NCI-H345 treated with DMSO at 0.1 percent for 48 hours (cell line): ENCODE data around the gene ZYG11B.
"Not testable (repeated sequence)": the region's sequence is repeated elsewhere in the genome, so short reads cannot be mapped to it uniquely, and the experiment has no call there.

ENCODE experiments used
- DNase-seq: peaks from one replicate; lab custom pipeline; 2025; ENCODE audit not compliant: unreplicated experiment; lab: John Stamatoyannopoulos, UW

ZYG11B gene

DNA sequence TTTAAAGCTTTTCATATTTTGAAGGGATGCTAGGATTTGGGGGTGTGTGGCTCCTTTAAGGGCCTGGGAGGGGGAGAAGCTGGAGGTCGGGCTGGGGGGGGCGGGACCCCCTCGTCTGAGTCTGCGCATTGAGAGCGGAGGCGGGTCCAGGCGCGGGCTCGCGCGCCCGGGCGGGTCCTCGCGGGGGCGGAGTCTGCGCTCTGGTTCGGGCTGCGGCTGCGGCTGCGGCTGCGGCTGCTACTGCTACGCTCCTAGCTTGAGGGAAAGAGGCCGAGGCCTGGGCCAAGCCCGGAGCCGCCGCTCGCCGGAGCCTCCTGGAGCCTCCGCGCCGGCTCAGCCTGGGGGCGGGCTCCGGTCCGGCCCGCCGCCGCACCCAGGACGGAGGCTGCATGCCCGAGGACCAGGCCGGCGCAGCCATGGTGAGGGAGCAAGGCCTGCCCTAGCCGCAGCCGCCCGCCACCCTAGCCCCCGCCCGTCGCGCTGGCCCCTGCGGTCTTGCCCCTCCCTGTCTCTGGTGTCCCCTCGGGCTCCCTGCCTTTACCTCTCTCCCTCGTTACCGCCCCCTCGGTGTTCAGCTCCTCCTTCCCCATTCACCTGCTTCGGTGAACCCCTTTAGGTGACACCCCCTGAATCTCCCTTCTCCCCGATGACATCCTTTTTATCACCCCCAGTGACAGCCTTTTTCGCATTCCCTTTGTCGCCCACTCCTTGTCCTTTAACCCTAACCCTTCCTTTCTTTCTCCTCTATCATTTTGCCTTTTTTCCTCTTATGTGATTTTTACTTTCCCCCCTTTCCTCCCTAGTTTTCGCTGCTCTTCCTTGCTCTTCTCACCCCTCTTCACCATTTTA is at the start of gene ZYG11B:
ZYG11B (plus strand) TSS at position 189 of the 849 bp plus-strand sequence; CDS start at position 390, 201 bp downstream.
- DNase-seq, result peak; percentile 76

DNA sequence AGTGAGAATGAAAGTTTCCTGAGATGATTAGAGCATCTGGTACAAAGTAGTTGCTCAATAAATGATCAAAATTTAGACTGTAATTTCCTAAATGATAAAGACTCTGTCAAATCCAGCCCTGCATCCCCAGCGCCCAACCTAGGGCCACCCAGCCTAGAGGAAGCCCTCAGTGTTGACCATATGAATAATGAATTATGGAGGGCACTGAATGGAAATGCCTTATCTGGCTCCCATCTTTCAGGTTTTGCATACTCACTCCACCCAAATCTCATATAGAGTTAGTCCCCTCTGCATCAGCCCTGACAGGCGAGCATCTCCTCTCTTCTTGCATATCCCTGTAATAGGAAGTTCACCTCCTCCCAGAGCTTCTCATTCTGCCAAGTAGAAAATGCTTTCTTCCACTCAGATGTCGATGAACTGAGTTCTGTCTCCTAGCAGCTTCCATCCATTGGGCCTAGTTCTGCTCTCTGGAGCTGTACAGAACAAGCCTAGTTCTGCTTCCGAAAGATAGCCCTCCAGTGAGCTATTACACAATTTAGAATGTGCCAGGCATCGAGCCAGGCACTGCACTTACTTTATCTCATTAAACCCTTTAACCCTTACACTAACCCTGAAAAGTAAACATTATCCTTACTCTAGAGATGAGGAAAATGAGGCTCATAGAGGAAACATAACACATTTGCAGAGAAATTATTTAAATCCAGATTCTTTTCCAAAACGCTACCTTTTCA is 49.0 kb upstream of the ZYG11B start:
- no peak for DNase-seq

DNA sequence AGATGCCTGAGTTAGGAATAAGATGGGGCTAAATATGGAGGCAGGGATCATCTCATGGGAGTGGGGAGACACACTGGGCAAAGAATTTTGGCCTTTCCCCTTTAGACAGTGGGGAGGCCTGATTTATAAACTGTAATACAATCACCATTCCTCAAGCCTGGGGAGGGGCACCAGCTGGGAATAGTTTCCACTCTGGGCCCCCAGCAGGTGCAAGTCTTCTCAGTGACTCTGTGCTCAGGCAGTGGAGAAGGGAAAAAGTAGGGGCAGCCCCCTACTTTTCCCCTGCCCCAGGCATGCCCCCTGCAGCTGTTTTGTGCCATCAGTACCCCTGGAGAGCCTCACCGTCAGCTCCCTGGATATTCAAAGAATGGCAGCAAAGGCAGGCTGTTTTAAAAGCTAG is 47.2 kb upstream of the ZYG11B start:
- DNase-seq, result no peak

DNA sequence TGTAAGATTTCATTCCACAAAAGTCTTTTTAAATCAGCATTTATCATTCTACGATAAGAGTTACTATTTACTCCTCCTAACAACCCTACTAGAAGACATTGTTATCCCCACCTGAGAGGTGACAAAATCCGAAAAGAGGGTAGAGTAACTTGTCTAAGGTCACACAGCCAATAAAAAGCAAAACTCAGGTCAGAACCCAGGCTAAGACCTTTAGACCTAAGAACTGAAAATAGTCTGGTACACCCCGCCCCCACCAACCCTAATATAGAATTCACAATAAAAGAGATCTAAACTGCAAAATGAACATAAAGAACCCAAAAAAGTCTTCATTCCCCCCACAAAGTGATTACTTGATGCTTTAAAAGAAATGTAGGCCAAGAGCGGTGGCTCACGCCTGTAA is 46.8 kb upstream of the ZYG11B start:
- no peak for DNase-seq

GRCh38 chr1:52680353-52680752 is 45.9 kb upstream of the ZYG11B start:
- DNase-seq, result no peak

GRCh38 chr1:52681136-52681535 is 45.1 kb upstream of the ZYG11B start:
- no peak for DNase-seq

- no peak for DNase-seq
Observed at GRCh38 chr1:52683367-52683940, 42.8 kb upstream of the ZYG11B start.

DNA sequence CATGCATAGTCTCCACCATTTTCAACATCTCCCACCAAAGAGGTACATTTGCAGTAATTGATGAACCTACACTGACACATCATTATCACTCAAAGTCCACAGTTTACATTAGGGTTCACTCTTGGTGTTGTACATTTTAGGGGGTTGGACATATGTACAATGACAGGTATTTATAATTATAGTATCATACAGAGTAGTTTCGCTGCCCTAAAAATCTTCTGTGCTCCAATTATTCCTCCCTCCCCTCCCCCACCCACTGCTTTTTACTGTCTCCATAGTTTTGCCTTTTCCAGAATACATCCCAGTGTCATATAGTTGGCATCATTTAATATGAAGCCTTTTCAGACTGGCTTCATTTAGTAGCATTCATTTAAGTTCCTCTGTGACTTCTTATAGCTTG is 41.7 kb upstream of the ZYG11B start:
- no peak for DNase-seq

DNA sequence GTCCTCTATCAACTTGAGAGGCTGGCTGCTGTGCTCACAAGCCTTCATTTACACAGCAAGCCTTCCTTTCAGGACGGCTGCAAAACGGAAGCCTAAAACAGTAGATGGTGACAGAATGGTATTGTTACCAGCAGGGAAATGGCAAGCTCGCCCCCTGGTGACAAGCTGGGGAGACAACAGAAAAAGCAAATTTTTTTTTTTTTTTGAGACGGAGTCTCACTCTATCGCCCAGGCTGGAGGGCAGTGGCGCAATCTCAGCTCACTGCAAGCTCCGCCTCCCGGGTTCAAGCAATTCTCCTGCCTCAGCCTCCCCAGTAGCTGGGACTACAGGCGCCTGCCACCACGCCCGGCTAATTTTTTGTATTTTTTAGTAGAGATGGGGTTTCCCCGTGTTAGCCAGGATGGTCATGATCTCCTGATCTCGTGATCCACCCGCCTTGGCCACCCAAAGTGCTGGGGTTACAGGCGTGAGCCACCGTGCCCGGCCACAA is 39.9 kb upstream of the ZYG11B start:
- peak; percentile 59 for DNase-seq

- DNase-seq, result no peak
Observed at GRCh38 chr1:52686830-52687229, 39.4 kb upstream of the ZYG11B start.

DNA sequence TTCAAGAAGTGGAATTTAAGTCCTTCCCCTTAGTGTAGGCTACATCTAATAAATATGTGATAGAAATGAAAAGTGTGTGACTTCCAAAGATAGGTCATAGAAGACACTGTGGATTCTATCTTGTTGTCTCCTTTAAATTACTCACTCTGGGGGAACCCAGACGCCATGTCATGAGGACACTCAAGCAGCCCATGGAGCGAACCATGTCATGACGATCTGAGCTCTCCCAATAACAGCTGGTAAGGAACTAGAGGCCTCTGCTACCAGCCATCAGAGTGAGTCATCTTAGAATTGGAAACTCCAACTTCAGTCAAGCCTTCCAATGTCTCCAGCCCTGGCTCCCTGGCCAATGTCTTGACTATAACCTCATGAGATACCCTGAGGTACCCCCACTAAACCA is 34.4 kb upstream of the ZYG11B start:
- no peak for DNase-seq

DNA sequence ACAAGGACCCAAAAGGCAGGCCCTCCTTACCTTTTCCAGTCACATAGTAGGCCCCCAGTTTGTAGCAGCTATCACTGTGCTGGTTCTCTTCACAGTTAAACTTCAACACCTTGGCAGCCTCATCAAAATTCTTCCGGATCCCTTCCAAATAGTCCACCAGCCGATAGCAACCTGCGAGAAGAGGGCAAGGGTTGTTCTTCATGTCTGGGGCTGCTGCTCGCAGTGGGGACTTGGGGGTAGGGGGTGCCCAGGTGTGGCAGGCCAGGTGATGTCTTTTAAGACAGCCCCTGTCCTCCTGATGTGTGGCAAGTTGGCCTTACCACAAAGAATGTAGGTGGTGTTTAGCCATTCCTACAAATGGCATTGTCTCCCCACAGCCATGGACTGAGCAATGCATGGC is 33.6 kb upstream of the ZYG11B start:
- no peak for DNase-seq

GRCh38 chr1:52693351-52693750 is 32.9 kb upstream of the ZYG11B start:
- DNase-seq, result not testable (repeated sequence)

DNA sequence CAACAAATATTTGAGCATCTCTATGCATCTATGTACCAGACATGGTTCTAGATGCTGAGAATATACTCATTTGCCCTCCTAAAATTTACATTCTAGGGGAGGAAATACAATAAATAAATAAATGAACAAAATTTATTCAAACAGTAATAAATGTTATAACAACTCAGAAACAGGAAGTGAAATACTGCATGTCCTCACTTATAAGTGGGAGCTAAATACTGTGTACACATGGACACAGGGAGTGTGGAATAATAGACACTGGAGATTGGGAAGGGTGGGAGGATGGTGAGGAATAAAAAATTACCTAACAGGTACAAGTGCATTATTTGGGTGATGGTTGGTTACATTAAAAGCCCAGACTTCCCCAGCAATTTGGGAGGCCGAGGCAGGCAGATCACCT is 32.4 kb upstream of the ZYG11B start:
- no peak for DNase-seq

DNA sequence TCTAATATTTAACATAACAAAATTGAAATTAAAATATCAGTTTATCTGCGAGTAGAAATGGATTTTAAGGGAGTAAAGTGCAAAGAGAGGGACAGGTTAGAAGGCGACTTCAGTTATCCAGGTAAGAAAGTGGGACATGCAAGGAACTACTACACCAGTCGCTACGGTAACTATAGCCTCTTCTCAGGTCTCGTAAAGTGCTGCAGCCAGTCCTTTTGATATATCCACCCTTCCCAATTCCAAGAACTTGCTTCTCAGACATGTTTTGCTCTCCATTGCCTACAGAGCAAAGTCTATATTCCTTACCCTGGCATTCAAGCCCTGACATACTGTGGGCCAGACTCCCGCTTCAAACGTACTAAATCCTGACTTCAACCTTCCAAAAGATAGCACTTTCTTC is 30.6 kb upstream of the ZYG11B start:
- no peak for DNase-seq

GRCh38 chr1:52697795-52698674 is 28.2 kb upstream of the ZYG11B start, which contains the start of gene COA7:
COA7 (minus strand) TSS chr1:52698347; CDS start chr1:52698326, 21 bp downstream.
- peak; percentile 68 for DNase-seq

GRCh38 chr1:52702886-52703787 is 23.1 kb upstream of the ZYG11B start:
- DNase-seq, result peak; percentile 87

DNA sequence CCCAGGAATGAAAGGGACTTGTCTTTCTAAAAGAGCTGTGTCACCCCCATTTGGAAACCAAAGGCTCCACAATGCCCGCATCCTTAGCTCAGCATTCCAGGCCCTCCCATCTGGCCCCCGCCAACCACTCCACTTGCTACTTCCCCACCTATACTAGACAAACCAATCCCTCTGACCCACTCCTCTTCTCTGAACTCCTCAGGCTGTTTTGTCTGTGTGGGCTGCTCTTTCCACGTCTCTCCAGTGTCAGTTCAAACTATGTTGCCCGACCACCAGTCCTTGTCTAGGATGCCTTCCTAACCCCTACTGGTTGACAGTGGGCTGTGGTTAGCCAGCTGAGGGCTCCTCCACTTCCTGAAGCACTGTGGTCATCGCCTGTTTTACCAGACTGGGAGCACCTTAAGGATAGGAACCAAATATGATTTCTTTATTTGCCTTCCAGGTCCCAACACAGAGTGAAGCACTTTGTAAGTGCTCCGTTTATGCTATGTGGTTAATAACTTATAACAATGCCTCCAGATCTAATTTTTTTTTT is 20.1 kb upstream of the ZYG11B start:
- DNase-seq, result no peak
